B cell (primary cell): ENCODE results near the gene JAM2. TPM values are rescaled to one million over a fixed set of nuclear protein-coding genes. Genes with fewer than 3 reads are reported as not detected.

Source experiments
- ATAC-seq: fragments of 200-7000 bp; cut with Tn5 transposase; one replicate; pipeline ENCODE4 v1.10.0; 2021; ENCODE audit warnings: low read depth, mild to moderate bottlenecking, moderate number of reproducible peaks, moderate library complexity
- CTCF ChIA-PET: fragments of 350-600 bp; sonication (Branson Sonifier 250); formaldehyde crosslinking; loops from one replicate; lab custom pipeline; 2021; ENCODE audit warnings: antibody characterized with exemption, inconsistent platforms; lab: Charles Lee
- POLR2A ChIA-PET: fragments of 350-600 bp; sonication (Branson Sonifier 250); formaldehyde crosslinking; loops from one replicate; lab custom pipeline; 2021; ENCODE audit warnings: antibody characterized with exemption; lab: Charles Lee
- DNase-seq: peaks from one replicate; pipeline ENCODE4 v3.0.0; 2013
- H2AFZ ChIP-seq: 2 replicates; pipeline ENCODE4 v1.6.1; 2012; ENCODE audit warnings: mild to moderate bottlenecking, low read depth, low read length; ENCODE audit not compliant: insufficient read depth, poor library complexity, severe bottlenecking
- H3K27ac ChIP-seq, 2 donors: 1 replicate in 1 of 2; 2 replicates in 1 of 2; pipeline ENCODE4 v1.5.1; 2012 to 2013; ENCODE audit warnings: low read length in 2 of 2, mild to moderate bottlenecking in 2 of 2, moderate library complexity in 1 of 2
- H3K27me3 ChIP-seq, 4 experiments: fragments of 200-600 bp in 1 of 4; sonication (generic) in 1 of 4; replicated peaks in 1 of 4; 1 replicate in 2 of 4; 2 replicates in 2 of 4; pipeline versions ENCODE4 v1.6.1 to v1.7.0; 2013 to 2016; ENCODE audit warnings: low read length in 3 of 4, mild to moderate bottlenecking in 2 of 4, mixed read lengths in 1 of 4, moderate library complexity in 1 of 4; ENCODE audit not compliant: insufficient read depth in 4 of 4, control insufficient read depth in 3 of 4; ENCODE audit errors: control extremely low read depth in 1 of 4
- H3K36me3 ChIP-seq, 2 experiments: replicated peaks in 1 of 2; 1 replicate in 1 of 2; 2 replicates in 1 of 2; pipeline versions ENCODE4 v1.6.1 to v1.7.1; 2013; ENCODE audit warnings: low read length in 1 of 2; ENCODE audit not compliant: insufficient read depth in 2 of 2, control insufficient read depth in 1 of 2; ENCODE audit errors: control extremely low read depth in 1 of 2, extremely low read depth in 1 of 2
- H3K4me1 ChIP-seq, 2 donors: fragments of 200-600 bp in 1 of 2; sonication (generic) in 1 of 2; 1 replicate in 1 of 2; 2 replicates in 1 of 2; pipeline versions ENCODE4 v1.5.1 to v1.6.1; 2013 to 2017; ENCODE audit warnings: low read length in 2 of 2; ENCODE audit not compliant: control insufficient read depth in 2 of 2, insufficient read depth in 2 of 2
- H3K4me2 ChIP-seq: replicated peaks from 2 replicates; pipeline ENCODE3; 2012; ENCODE audit warnings: mild to moderate bottlenecking, low read depth, low read length; ENCODE audit not compliant: poor library complexity, severe bottlenecking
- H3K4me3 ChIP-seq, 5 experiments: fragments of 200-600 bp in 1 of 5; sonication (generic) in 1 of 5; 1 replicate in 3 of 5; 2 replicates in 2 of 5; pipeline versions ENCODE4 v1.5.1 to v1.7.0; 2011 to 2016; ENCODE audit warnings: low read length in 4 of 5, mild to moderate bottlenecking in 4 of 5, low read depth in 2 of 5, control low read depth in 1 of 5, moderate library complexity in 1 of 5; ENCODE audit not compliant: insufficient read depth in 1 of 5; ENCODE audit errors: control extremely low read depth in 1 of 5, extremely low read depth in 1 of 5
- H3K79me2 ChIP-seq: fragments of 200-600 bp; sonication (generic); one replicate; pipeline ENCODE4 v1.6.0; 2016; ENCODE audit warnings: low read length; ENCODE audit not compliant: control insufficient read depth, insufficient read depth
- H3K9ac ChIP-seq: fragments of 200-600 bp; sonication (generic); 2 replicates; pipeline ENCODE4 v1.6.1; 2017; ENCODE audit warnings: mild to moderate bottlenecking, low read length, moderate library complexity
- H3K9me3 ChIP-seq, 3 donors: one replicate each; pipeline versions ENCODE4 v1.6.1 to v1.7.1; 2013; ENCODE audit warnings: low read length in 2 of 3; ENCODE audit not compliant: control insufficient read depth in 2 of 3, insufficient read depth in 1 of 3; ENCODE audit errors: control extremely low read depth in 1 of 3
- H4K20me1 ChIP-seq: 2 replicates; pipeline ENCODE4 v1.6.0; 2012; ENCODE audit warnings: mild to moderate bottlenecking, low read length; ENCODE audit not compliant: insufficient read depth, control insufficient read depth, poor library complexity, severe bottlenecking
- H3K27ac Mint-ChIP-seq: one replicate; pipeline ENCODE4 v1.8.0; 2021; ENCODE audit warnings: mixed read lengths
- H3K27me3 Mint-ChIP-seq: one replicate; pipeline ENCODE4 v1.8.0; 2021; ENCODE audit warnings: mixed read lengths
- H3K4me1 Mint-ChIP-seq: one replicate; pipeline ENCODE4 v1.8.0; 2021; ENCODE audit warnings: mixed read lengths
- H3K4me3 Mint-ChIP-seq: one replicate; pipeline ENCODE4 v1.8.0; 2021; ENCODE audit warnings: mixed read lengths
- H3K9me3 Mint-ChIP-seq: one replicate; pipeline ENCODE4 v1.8.0; 2022; ENCODE audit warnings: mixed read lengths; ENCODE audit not compliant: insufficient read depth
- CTCF ChIP-seq: fragments of 200-600 bp; IDR thresholded peaks from one replicate; pipeline ENCODE4 v1.8.0; 2022; ENCODE audit warnings: antibody characterized with exemption, mild to moderate bottlenecking
- EZH2 ChIP-seq: IDR thresholded peaks from 2 replicates; pipeline ENCODE4 v1.6.1; 2012; ENCODE audit warnings: borderline replicate concordance, low read depth, mild to moderate bottlenecking, moderate library complexity, low read length; ENCODE audit not compliant: insufficient read depth, poor library complexity, severe bottlenecking
- WGBS: methylation state at CpG from one replicate; pipeline ENCODE4 v1.1.5; 2013; ENCODE audit warnings: missing lambda C conversion rate; ENCODE audit not compliant: insufficient coverage; 5-methylcytosine and 5-hydroxymethylcytosine counted together
- intact Hi-C: fragments of 100-400 bp; cut with micrococcal nuclease; formaldehyde crosslinking; loops from one replicate; pipeline ENCODE4 v1.10.0; 2022
- polyA plus RNA-seq: library from polyadenylated mRNA; depleted of rRNA; stranded (reverse); fragments of >200 nt; gene quantifications from 2 replicates; pipeline ENCODE4 v1.2.3, GENCODE V29; 2012
- total RNA-seq, 2 donors: library from RNA; stranded (reverse); fragments of 120-200 nt in 1 of 2; gene quantifications; 1 replicate in 1 of 2; 2 replicates in 1 of 2; pipeline versions ENCODE4 v1.2.3 to v1.2.4, GENCODE V29; 2013 to 2022

Gene JAM2
- total and polyA plus RNA-seq, 2 donors (not counting 1 experiment from before 2014, with no cell fraction given) = 0.94 to 1.5 TPM

- peak overlapping the region; percentile 60 to 91 (median 82) for H3K4me3 ChIP-seq
- H3K27ac Mint-ChIP-seq = peak overlapping the region; percentile 99
- ChIA-PET CTCF (interaction anchor here (0.7 to 5.5 kb wide), 39 partner anchors 8 to 1113 kb away, joined by 3 to 71 read pairs (median 5); partner anchors contain the start of genes ATP5PF, GABPA and JAM2), POLR2A (interaction anchor here (0.6 to 2.4 kb wide), 3 partner anchors 7 to 126 kb away, joined by 3 to 10 read pairs (median 5); partner anchors contain the start of genes ATP5PF and GABPA)
- WGBS = 0% methylated on average over 7 of the region's 18 CpGs
- peak overlapping the region; percentile 95 for H2AFZ ChIP-seq
- TF ChIP-seq CTCF (peak; percentile 89), EZH2 (no peak)
- peaks cover 35% of the 10 kb centered on the region for H3K4me1 Mint-ChIP-seq
- peak; percentile 89 for DNase-seq
- no peaks in the 10 kb centered on the region for H3K27me3 ChIP-seq
- H3K4me3 Mint-ChIP-seq = peak overlapping the region; percentile 99
- H3K9ac ChIP-seq = peak overlapping the region; percentile 86
- intact Hi-C loops = loop anchor here (1.0 to 10.0 kb wide), 6 partner anchors 31 to 563 kb away; partner anchors contain the start of genes APP and JAM2
- ATAC-seq = peak; percentile 76
- peaks cover 35% of the 10 kb centered on the region for H3K79me2 ChIP-seq
- H3K36me3 ChIP-seq = peaks cover under 1 to 23% of the 10 kb centered on the region in 2 experiments
- peaks cover 28 to 30% of the 10 kb centered on the region in 2 donors for H3K4me1 ChIP-seq
- H3K27me3 Mint-ChIP-seq = no peaks in the 10 kb centered on the region
- peak overlapping the region; percentile 77 for H3K4me2 ChIP-seq
- H4K20me1 ChIP-seq = peaks cover 11% of the 10 kb centered on the region
- peak overlapping the region; percentile 72 to 89 for H3K27ac ChIP-seq
- no peaks in the 10 kb centered on the region for H3K9me3 Mint-ChIP-seq
- no peaks in the 10 kb centered on the region for H3K9me3 ChIP-seq
Observed at GRCh38 chr21:25608044-25608737, 30.9 kb upstream of the JAM2 start.

- Histone ChIP-seq H3K79me2 (no peaks in the 10 kb centered on the region), H3K4me2 (no peak overlapping the region), H3K36me3 (no peaks in the 10 kb centered on the region), H3K4me3 (no peak overlapping the region), H3K27me3 (no peaks in the 10 kb centered on the region), H3K4me1 (no peaks in the 10 kb centered on the region), H4K20me1 (no peaks in the 10 kb centered on the region), H3K9ac (no peak overlapping the region), H3K9me3 (no peaks in the 10 kb centered on the region), H3K27ac (no peak overlapping the region), H2AFZ (no peak overlapping the region)
- H3K4me3 Mint-ChIP-seq = no peak overlapping the region
- DNase-seq (no peak), ATAC-seq (no peak)
- H3K27me3 Mint-ChIP-seq = no peaks in the 10 kb centered on the region
- H3K9me3 Mint-ChIP-seq = no peaks in the 10 kb centered on the region
- no CpG with 5 or more reads among the region's 1 CpG for WGBS
- intact Hi-C loops = no loop called here
- POLR2A ChIA-PET = no interaction called here
- no peak for TF ChIP-seq CTCF
- no peak for TF ChIP-seq EZH2
- no peak overlapping the region for H3K27ac Mint-ChIP-seq
- CTCF ChIA-PET = no interaction called here
- H3K4me1 Mint-ChIP-seq = no peaks in the 10 kb centered on the region
Observed at GRCh38 chr21:25614441-25614840, 24.6 kb upstream of the JAM2 start.
